GM18909 (cell line): ENCODE measurements around the gene FAM149B1.
"Not testable (repeated sequence)": the region's sequence is repeated elsewhere in the genome, so short reads cannot be mapped to it uniquely, and the experiment has no call there.

ENCODE experiments used
- ATAC-seq: cut with Tn5 transposase; IDR thresholded peaks from one replicate; pipeline ENCODE4 v1.9.1; 2021; ENCODE audit warnings: mild to moderate bottlenecking; ENCODE audit not compliant: unreplicated experiment, poor library complexity

The FAM149B1 gene

GRCh38 chr10:73228247-73228646 is 60.3 kb downstream of the FAM149B1 start:
- no peak for ATAC-seq

- no peak for ATAC-seq
Measured at GRCh38 chr10:73229567-73229966, 61.6 kb downstream of the FAM149B1 start.

GRCh38 chr10:73232887-73233286 is 65.0 kb downstream of the FAM149B1 start:
- no peak for ATAC-seq

- no peak for ATAC-seq
Measured at GRCh38 chr10:73233883-73234282, 66.0 kb downstream of the FAM149B1 start.

- no peak for ATAC-seq
Measured at GRCh38 chr10:73234695-73235094, 66.8 kb downstream of the FAM149B1 start.

- ATAC-seq = no peak
Measured at GRCh38 chr10:73238990-73239566, 71.2 kb downstream of the FAM149B1 start.

- no peak for ATAC-seq
Measured at GRCh38 chr10:73239908-73240307, 72.0 kb downstream of the FAM149B1 start.

- no peak for ATAC-seq
Measured at GRCh38 chr10:73244866-73245477, 77.1 kb downstream of the FAM149B1 start.

- ATAC-seq = no peak
Measured at GRCh38 chr10:73246322-73246645, 78.4 kb downstream of the FAM149B1 start.

- ATAC-seq = peak; percentile 80
Measured at GRCh38 chr10:73246646-73247508, 79.0 kb downstream of the FAM149B1 start, which contains the start of gene DNAJC9. Gene DNAJC9 (minus strand): TSS chr10:73247255. CDS start chr10:73247189, 66 bp downstream.

GRCh38 chr10:73247509-73248258 is 79.8 kb downstream of the FAM149B1 start:
- no peak for ATAC-seq

GRCh38 chr10:73248259-73248724 is 80.4 kb downstream of the FAM149B1 start:
- ATAC-seq = no peak

GRCh38 chr10:73251683-73252444 is 83.9 kb downstream of the FAM149B1 start:
- peak; percentile 42 for ATAC-seq

GRCh38 chr10:73252445-73253224 is 84.7 kb downstream of the FAM149B1 start, which contains the start of gene MRPS16:
Gene MRPS16 (minus strand): TSS chr10:73252644. CDS start chr10:73252482, 162 bp downstream.
- peak; percentile 81 for ATAC-seq

- peak; percentile 2 for ATAC-seq
Measured at GRCh38 chr10:73253225-73253555, 85.3 kb downstream of the FAM149B1 start.

GRCh38 chr10:73258612-73259011 is 90.7 kb downstream of the FAM149B1 start:
- ATAC-seq = not testable (repeated sequence)

GRCh38 chr10:73261362-73261995 is 93.6 kb downstream of the FAM149B1 start:
- ATAC-seq = no peak

GRCh38 chr10:73262105-73262730 is 94.3 kb downstream of the FAM149B1 start:
- ATAC-seq = no peak
